Neuronal stem cell (in vitro differentiated cells): ENCODE data around the gene SHTN1.

Source experiments
- DNase-seq: peaks from one replicate; pipeline ENCODE4 v3.0.0-alpha.2; 2013; ENCODE audit warnings: low spot score
- H2AFZ ChIP-seq: one replicate; pipeline ENCODE4 v1.6.1; 2013; ENCODE audit warnings: mild to moderate bottlenecking, low read length, inconsistent platforms
- H2AK5ac ChIP-seq: 2 replicates; pipeline ENCODE4 v1.6.1; 2013; ENCODE audit warnings: low read depth, mild to moderate bottlenecking, inconsistent platforms, low read length, moderate library complexity, mixed read lengths
- H2BK120ac ChIP-seq: 2 replicates; pipeline ENCODE4 v1.6.1; 2013; ENCODE audit warnings: low read depth, mild to moderate bottlenecking, inconsistent platforms, low read length, moderate library complexity, mixed read lengths
- H2BK12ac ChIP-seq: one replicate; pipeline ENCODE4 v1.6.1; 2013; ENCODE audit warnings: low read length, inconsistent platforms
- H2BK15ac ChIP-seq: 2 replicates; pipeline ENCODE4 v1.6.1; 2013; ENCODE audit warnings: mild to moderate bottlenecking, low read length, inconsistent platforms, mixed read lengths
- H2BK5ac ChIP-seq: one replicate; pipeline ENCODE4 v1.6.1; 2013; ENCODE audit warnings: inconsistent platforms, mild to moderate bottlenecking, low read length, moderate library complexity
- H3K14ac ChIP-seq: one replicate; pipeline ENCODE4 v1.6.1; 2013; ENCODE audit warnings: low read length, inconsistent platforms
- H3K18ac ChIP-seq: 2 replicates; pipeline ENCODE4 v1.6.1; 2013; ENCODE audit warnings: low read length, inconsistent platforms
- H3K23ac ChIP-seq: 2 replicates; pipeline ENCODE4 v1.6.1; 2013; ENCODE audit warnings: low read depth, mild to moderate bottlenecking, mixed read lengths, low read length, inconsistent platforms; ENCODE audit not compliant: poor library complexity
- H3K27ac ChIP-seq: replicated peaks from 3 replicates; pipeline ENCODE4 v1.5.1; 2013; ENCODE audit warnings: low read length, inconsistent platforms
- H3K27me3 ChIP-seq, 3 experiments: 2 replicates each; pipeline ENCODE4 v1.6.1; 2013; ENCODE audit warnings: low read length in 3 of 3, mild to moderate bottlenecking in 2 of 3, inconsistent platforms in 1 of 3, low read depth in 1 of 3, mixed read lengths in 1 of 3, moderate library complexity in 1 of 3; ENCODE audit not compliant: control insufficient read depth in 3 of 3, insufficient read depth in 3 of 3
- H3K36me3 ChIP-seq, 2 donors: replicated peaks in 1 of 2; 2 replicates each; pipeline ENCODE4 v1.6.1; 2013; ENCODE audit warnings: low read length in 2 of 2; ENCODE audit not compliant: control insufficient read depth in 2 of 2, insufficient read depth in 2 of 2
- H3K4ac ChIP-seq: 2 replicates; pipeline ENCODE4 v1.6.1; 2013; ENCODE audit warnings: inconsistent platforms, mild to moderate bottlenecking, low read length, moderate library complexity
- H3K4me1 ChIP-seq, 2 donors: 1 replicate in 1 of 2; 2 replicates in 1 of 2; pipeline ENCODE4 v1.6.1; 2013; ENCODE audit warnings: low read length in 2 of 2, low read depth in 1 of 2; ENCODE audit not compliant: control insufficient read depth in 2 of 2, insufficient read depth in 1 of 2
- H3K4me2 ChIP-seq: one replicate; pipeline ENCODE4 v1.6.1; 2013; ENCODE audit warnings: mild to moderate bottlenecking, low read length, inconsistent platforms; ENCODE audit not compliant: insufficient read depth, poor library complexity, severe bottlenecking
- H3K4me3 ChIP-seq, 2 donors: 2 replicates each; pipeline ENCODE4 v1.5.1; 2013; ENCODE audit warnings: low read length in 2 of 2, mild to moderate bottlenecking in 2 of 2, inconsistent platforms in 1 of 2, moderate library complexity in 1 of 2
- H3K79me1 ChIP-seq: one replicate; pipeline ENCODE4 v1.6.1; 2013; ENCODE audit warnings: low read depth, mild to moderate bottlenecking, inconsistent platforms, low read length, moderate library complexity
- H3K9ac ChIP-seq: one replicate; pipeline ENCODE4 v1.6.1; 2013; ENCODE audit warnings: mild to moderate bottlenecking, low read depth, low read length, inconsistent platforms; ENCODE audit not compliant: poor library complexity
- H3K9me3 ChIP-seq, 2 donors: replicated peaks in 1 of 2; 2 replicates each; pipeline versions ENCODE3 to v1.6.1; 2013; ENCODE audit warnings: low read length in 2 of 2, mild to moderate bottlenecking in 2 of 2, inconsistent platforms in 1 of 2, low read depth in 1 of 2, mixed read lengths in 1 of 2, moderate library complexity in 1 of 2; ENCODE audit not compliant: control insufficient read depth in 2 of 2, insufficient read depth in 1 of 2
- H4K8ac ChIP-seq: one replicate; pipeline ENCODE4 v1.6.1; 2013; ENCODE audit warnings: low read depth, mild to moderate bottlenecking, inconsistent platforms, low read length, moderate library complexity
- H4K91ac ChIP-seq: one replicate; pipeline ENCODE4 v1.6.1; 2013; ENCODE audit warnings: low read length, low read depth, mild to moderate bottlenecking, inconsistent platforms; ENCODE audit not compliant: poor library complexity
- WGBS, 2 donors: extraction: QIAGEN DNeasy Blood & Tissue Kit; methylation state at CpG; one replicate each; pipeline ENCODE4 v1.1.7; 2013; ENCODE audit warnings: missing lambda C conversion rate in 2 of 2, mixed read lengths in 1 of 2; ENCODE audit not compliant: insufficient read length in 2 of 2, insufficient replicate concordance in 1 of 2; ENCODE audit errors: extremely low coverage in 2 of 2; 5-methylcytosine and 5-hydroxymethylcytosine counted together

The SHTN1 gene

DNA sequence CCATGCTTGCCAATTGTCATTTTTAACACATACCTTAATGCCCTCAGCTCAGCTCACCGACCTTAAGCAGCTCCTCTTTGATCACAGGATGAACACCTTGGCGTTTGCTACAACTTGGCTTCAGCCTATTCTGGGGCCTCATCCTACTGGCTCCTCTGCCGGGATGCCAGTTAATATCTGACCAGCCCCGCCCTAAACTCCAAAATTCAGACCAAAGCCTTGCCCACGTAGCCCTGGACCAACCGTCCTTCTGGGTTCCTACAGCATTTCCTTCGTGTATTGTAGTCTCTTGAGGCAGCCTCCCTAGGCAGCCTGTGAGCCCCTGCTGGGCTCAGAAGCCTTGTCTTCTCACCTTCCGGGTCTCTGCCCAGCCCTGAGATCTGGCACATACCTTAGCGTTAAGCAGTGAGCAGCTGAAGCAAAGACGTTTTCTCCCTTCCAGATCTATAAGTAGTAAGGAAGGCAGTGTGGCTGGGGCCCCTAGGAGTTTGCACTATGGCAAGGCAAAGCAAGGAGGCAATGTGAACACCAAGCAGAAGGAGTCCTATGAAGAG lies 154.9 kb downstream of the SHTN1 start:
- Histone ChIP-seq H2BK15ac (peak overlapping the region; percentile 69), H3K4me1 (peaks cover 5 to 15% of the 10 kb centered on the region in 2 donors), H3K18ac (peak overlapping the region; percentile 96), H2AK5ac (peak overlapping the region; percentile 59), H3K4me3 (peak overlapping the region; percentile 21 to 59), H2BK5ac (peak overlapping the region; percentile 32), H2BK12ac (no peak overlapping the region), H3K23ac (peak overlapping the region; percentile 51), H2AFZ (peak overlapping the region; percentile 95), H3K27ac (no peak overlapping the region), H3K9ac (peak overlapping the region; percentile 76), H2BK120ac (no peak overlapping the region), H3K36me3 (no peaks in the 10 kb centered on the region), H3K4me2 (peak overlapping the region; percentile 95), H3K27me3 (peaks cover 0 to 43% (median 0%) of the 10 kb centered on the region in 3 experiments), H3K4ac (no peak overlapping the region), H4K8ac (peak overlapping the region; percentile 55), H4K91ac (no peak overlapping the region), H3K9me3 (no peaks in the 10 kb centered on the region), H3K79me1 (peaks cover 2% of the 10 kb centered on the region), H3K14ac (no peak overlapping the region)
- WGBS, 2 donors = no CpG with 5 or more reads among the region's 10 CpGs
- DNase-seq = no peak

DNA sequence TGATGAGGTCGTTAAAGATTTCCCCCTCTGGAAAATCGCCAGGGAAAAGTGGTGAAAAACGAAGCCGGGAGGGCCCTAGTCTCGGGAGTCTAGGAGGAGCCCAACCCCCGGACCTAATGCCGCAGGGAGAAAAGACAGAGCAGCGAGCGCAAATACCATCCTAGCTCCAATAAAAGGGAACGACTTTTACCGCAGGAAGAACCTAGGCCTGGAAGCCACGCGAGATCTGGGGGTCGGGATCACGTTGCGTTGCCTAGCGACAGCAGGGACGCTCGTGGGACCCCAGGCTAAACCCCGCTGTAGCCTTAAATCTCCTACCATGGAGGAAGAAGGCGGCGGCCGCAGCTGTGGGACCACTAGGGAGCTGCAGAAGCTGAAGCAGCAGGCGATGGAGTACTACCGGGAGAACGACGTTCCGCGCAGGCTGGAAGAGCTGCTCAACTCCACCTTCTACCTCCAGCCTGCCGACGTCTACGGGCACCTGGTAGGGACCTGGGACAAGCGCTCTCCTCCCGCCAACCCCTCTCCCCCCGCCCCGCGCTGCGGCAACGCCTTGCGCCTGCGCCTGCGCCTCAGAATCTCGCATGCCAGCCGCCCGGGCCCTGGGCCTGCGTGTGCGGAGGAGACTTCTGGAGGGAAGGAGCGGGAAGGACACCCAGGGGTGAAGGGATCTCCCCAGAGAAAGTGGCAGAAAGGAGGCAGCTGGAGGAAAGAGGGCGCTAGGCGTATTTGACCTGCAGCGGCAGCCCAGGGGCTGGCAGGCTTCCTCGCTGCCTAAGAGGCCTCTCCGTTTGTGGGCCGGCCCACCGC lies 155.5 kb downstream of the SHTN1 start, which contains the start of gene ENO4:
Gene ENO4, plus strand, starts transcription at position 252 of the 810 bp plus-strand sequence. Its CDS starts 68 bp downstream, at position 320.
- Histone ChIP-seq H4K8ac (peak within 1 kb of the TSS; percentile 55), H3K4me2 (peak within 1 kb of the TSS; percentile 95), H2BK12ac (no peak within 1 kb of the TSS), H3K4ac (no peak within 1 kb of the TSS), H2BK15ac (peak within 1 kb of the TSS; percentile 69), H2BK120ac (peak within 1 kb of the TSS; percentile 10), H3K36me3 (no peaks in the 10 kb centered on the region), H2AFZ (peak within 1 kb of the TSS; percentile 95), H2AK5ac (peak within 1 kb of the TSS; percentile 59), H3K18ac (peak within 1 kb of the TSS; percentile 96), H2BK5ac (peak within 1 kb of the TSS; percentile 32), H3K14ac (peak within 1 kb of the TSS; percentile 48), H3K27ac (peak within 1 kb of the TSS; percentile 86), H3K79me1 (peaks cover 2% of the 10 kb centered on the region), H3K23ac (peak within 1 kb of the TSS; percentile 67), H3K27me3 (peaks cover 0 to 43% (median 0%) of the 10 kb centered on the region in 3 experiments), H3K4me1 (peaks cover 5 to 15% of the 10 kb centered on the region in 2 donors), H4K91ac (no peak within 1 kb of the TSS), H3K9ac (peak within 1 kb of the TSS; percentile 90), H3K4me3 (peak within 1 kb of the TSS; percentile 59 to 88), H3K9me3 (no peaks in the 10 kb centered on the region)
- DNase-seq = peak; percentile 93
- WGBS, 2 donors = no CpG with 5 or more reads among the region's 55 CpGs

DNA sequence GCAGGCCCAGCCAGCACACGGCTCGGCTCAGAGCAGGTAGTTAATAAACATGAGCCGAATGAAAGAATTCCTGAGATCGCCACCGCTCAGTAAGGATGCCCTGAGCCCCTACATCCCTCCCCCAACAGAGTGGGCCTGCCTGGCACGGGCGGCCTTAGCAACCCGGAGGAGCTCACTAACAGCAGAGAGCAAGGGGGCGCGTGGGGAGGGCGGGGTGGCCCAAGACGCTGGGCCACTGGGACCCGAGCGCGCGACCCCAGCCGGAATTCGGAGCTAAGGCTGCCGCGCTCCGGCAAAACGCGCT lies 156.1 kb downstream of the SHTN1 start:
- DNase-seq = no peak
- Histone ChIP-seq H4K91ac (no peak overlapping the region), H4K8ac (no peak overlapping the region), H2BK5ac (peak overlapping the region; percentile 32), H3K27ac (peak overlapping the region; percentile 86), H3K4me3 (peak overlapping the region; percentile 59 to 88), H3K18ac (peak overlapping the region; percentile 93), H3K23ac (peak overlapping the region; percentile 67), H3K27me3 (peaks cover 0 to 43% (median 0%) of the 10 kb centered on the region in 3 experiments), H2BK120ac (peak overlapping the region; percentile 10), H3K4me2 (peak overlapping the region; percentile 95), H2BK12ac (no peak overlapping the region), H3K4ac (no peak overlapping the region), H2AFZ (peak overlapping the region; percentile 95), H3K14ac (peak overlapping the region; percentile 48), H2AK5ac (peak overlapping the region; percentile 1), H3K9ac (peak overlapping the region; percentile 90), H3K36me3 (no peaks in the 10 kb centered on the region), H3K4me1 (peaks cover 5 to 15% of the 10 kb centered on the region in 2 donors), H3K79me1 (peaks cover 2% of the 10 kb centered on the region), H2BK15ac (peak overlapping the region; percentile 51), H3K9me3 (no peaks in the 10 kb centered on the region)
- no CpG with 5 or more reads among the region's 23 CpGs for WGBS, 2 donors
